Fibroblast of the conjunctiva (primary cell): Measurements from ENCODE around the gene MYCBP2.
"Not testable (repeated sequence)": the region's sequence is repeated elsewhere in the genome, so short reads cannot be mapped to it uniquely, and the experiment has no call there.

Experiments
- DNase-seq: peaks from one replicate; pipeline ENCODE4 v3.0.0-alpha.2; 2010; ENCODE audit warnings: low read depth

The MYCBP2 gene

DNA sequence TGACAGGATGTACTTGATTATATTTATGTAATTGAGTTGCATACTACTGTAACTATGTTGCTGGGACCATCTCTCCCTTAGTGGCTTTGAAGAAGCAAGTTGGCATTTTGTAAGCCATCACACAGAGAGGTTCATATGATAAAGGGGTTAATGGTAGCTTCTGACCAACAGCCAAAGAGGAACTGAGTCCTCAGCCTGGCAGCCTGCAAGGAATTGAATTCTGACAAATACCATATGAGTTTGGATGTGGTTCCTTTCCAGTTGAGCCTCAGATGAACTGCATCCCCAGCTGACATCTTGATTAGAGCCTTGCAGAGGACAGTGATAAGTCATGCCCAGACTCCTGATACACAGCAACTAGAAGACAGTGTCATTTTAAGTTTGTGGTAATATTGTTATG is 8.6 kb upstream of the MYCBP2 start:
- no peak for DNase-seq

DNA sequence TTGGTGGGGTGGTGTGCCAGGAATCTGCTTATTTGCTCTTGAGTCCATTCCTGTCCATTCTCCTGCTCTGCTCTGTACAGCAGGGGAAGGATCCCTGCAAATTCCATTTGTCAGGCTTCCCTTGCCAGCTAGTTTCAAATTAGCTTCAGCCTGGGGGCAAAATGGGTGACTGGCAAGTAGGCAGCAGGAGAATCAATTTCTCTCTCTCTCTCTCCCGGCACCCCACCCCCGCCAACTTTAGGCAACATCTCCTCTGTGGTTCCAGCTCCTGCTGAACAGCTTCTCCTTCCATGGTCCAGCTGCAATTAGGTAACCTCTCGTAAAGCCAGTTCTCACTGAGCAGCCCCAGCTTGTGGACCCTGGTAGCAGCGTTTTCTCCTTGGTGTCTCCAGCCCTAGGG is 6.7 kb upstream of the MYCBP2 start:
- no peak for DNase-seq

DNA sequence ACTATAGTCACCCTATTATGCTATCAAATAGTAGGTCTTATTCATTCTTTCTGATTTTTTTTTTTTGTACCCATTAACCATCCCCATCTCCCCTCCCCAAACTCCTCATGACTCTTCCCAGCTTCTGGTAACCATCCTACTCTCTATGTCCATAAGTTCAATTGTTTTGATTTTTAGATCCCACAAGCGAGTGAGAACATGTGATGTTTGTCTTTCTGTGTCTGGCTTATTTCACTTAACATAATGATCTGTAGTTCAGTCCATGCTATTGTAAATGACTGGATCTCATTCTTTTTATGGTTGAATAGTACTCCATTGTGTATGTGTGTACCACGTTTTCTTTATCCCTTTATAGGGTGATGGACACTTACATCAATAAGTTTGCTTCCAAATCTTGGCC is 4.5 kb upstream of the MYCBP2 start:
- no peak for DNase-seq

DNA sequence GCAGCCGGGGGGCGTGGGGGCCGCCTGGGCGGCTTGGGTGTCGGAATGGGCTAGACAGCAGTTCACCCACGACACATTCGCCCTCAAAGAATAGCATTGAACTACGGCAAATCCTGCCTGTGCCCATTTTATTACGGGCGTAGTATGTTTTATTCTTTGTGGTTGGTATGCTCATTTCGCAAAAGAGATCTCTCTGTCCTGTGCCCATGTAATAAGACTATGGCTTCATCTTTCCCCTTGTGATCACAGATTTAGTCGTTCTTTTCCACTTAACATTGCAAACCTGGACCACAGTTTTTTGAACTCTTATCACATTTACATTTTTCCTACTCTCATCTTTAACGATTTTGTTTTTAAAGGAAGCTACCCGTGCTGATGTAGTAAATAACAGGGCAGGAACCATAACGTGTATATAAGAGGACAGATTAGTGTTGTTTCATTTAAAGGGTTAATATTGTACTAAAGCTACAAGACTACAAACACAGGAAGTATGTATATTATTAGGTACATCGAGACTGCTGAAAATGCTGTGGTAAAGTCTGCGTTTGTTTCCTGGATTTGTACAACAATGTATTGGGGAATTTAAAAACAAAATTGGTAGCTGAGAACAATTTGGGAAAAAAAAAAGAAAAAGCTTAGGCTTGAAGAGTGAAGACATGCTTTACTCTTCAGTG is 3.2 kb upstream of the MYCBP2 start:
- DNase-seq: no peak

DNA sequence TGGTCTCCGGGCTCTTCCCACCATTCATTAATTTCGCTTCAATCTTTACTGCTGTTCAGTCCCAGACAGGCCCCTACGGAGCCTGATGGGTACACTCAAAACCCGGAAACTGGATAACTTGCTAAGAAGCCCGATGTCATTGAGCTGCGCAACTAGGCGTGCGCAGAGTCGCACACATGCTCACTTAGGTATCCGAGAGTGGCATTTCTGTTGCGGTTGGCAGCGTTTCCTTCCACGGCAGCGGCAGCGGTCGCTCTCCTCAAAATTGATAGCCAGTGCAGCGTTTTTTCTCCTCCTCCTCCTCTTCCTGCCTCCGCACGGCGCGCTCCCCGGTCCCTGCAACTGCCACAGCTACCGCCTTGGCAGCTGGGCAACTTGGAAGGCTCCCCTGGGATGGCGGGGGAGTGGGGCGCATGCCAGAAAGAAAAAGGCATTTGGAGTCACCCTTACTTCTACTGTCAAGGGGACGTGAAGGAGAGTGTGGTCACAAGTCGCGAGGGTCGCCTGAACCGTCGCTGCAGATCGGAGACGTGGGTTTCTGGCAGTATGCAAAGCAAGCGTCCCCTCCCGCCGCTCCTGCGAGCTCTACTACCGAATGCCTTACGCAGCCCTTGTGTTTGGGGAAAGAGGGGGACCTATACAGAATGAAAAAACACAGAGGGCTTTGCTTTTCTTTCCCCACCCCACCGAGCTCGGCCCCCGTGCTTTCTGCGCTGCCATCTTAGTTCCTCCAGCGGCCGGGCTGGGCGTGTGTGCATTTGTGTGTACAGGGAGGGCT is 2.4 kb upstream of the MYCBP2 start:
- peak; percentile 92 for DNase-seq

DNA sequence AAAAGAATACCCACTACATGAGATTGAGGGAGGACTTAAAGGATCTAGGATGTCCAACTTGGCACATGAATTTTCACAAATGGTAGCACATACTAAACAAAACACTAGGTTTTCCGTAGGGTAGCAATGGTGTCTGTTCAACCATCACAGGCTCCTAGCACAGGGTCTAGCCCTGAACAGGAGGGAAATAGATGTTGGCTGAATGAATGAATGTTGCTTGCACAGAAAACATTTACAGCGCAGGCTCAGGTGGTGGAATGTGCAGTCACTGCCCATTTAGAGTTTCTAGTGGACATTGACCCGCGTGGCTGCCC is 1.9 kb upstream of the MYCBP2 start:
- no peak for DNase-seq

DNA sequence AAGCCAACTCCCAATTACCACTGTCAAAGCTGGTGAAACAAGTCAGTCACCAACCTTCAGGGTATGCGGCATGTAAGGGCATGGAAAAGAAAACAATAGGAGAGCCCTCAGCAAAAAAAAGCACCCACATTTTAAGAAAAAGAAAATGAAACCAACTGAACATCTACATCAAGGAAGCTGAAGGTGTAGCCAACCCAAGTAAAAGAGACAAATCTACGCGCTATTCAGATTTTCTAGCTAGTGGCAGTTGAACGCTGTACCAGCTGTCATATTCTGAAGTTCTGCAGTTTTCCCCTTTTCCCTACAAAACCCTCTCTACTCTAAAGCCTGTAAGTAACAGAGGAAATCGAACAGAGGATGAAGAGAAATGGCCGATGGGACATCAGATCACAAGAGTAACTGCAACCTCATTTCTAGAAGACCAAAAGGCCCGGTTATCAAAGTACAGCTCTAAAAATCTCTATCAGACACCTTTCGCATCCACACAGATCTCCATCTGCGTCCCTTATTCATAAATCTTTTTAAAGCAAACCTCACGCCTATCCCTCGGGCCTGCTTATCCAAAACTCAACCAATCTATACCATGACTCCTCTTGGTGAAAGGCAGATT is 1.4 kb downstream of the MYCBP2 start:
- DNase-seq: no peak

DNA sequence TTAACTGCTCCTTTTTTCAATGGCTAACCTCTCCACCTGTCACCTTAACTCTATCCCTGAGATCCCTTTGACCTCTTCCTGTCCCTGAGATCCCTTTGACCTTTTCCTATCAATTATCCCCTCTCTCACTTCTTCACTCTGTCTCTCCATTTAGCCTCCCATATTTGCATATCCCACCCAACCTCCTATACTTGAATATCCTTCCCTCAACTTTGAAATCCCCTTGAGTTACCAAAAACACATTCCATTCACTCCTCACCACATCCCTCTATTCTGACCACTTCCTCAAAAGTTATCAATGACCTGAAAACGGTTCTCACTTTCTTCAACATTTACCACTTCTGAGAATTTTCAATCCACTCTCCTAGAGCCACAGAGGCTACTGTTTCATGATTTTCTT is 3.0 kb downstream of the MYCBP2 start:
- no peak for DNase-seq

DNA sequence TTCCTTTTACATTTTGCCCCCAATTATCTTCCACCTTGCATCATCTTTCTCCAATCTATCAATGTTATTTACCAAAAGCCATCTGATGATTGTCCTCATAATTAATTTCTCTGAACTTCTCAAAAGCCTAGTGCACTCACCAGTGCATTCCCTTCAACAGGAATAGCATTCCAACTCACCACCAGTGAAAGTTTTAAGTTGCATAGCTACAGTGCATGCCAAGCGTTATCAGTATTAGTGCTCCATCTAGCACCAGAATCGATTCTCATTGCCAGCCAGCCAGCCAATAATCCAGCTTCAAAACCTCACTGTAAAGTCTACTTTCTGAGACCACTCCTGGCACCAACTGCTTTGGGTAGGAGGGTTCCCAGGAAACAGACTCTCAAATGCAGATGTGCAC is 7.4 kb downstream of the MYCBP2 start:
- DNase-seq: no peak

DNA sequence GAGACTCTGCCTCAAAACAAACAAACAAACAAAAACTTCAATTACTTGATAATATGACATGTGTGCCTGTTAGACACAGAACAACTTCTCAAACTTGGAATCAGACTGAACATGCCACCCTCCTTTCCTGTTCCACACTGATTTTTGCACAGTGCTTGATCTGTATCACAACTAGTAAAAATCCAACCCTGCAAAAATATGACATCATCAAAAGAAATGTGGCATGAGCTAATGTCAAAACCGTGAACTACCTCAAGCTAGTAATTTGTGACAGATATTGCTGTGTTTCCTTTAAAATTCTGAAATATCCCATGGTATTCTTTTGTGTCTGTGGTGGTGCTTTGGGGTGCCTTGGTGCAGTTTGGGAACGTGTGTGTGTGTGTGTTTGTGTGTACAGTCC is 8.2 kb downstream of the MYCBP2 start:
- no peak for DNase-seq

DNA sequence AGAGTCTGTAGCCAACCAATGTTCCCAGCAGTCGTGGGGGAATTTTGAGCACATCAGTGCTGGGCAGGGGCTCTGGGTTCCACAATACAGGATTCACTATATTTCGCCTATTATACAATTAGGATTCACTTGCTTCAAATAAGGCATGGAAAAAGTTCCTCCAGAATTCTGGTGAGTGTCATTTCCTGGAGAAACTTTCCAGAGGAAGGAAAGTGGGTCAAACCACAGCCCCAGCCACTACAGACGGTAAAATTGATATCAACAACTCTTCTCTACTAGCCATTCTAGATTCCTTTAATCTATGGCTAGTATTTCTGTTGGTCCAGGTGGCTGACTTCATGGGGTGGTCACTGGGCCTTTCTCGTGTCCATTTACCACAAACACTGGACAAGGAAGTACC is 10.5 kb downstream of the MYCBP2 start:
- DNase-seq: no peak

DNA sequence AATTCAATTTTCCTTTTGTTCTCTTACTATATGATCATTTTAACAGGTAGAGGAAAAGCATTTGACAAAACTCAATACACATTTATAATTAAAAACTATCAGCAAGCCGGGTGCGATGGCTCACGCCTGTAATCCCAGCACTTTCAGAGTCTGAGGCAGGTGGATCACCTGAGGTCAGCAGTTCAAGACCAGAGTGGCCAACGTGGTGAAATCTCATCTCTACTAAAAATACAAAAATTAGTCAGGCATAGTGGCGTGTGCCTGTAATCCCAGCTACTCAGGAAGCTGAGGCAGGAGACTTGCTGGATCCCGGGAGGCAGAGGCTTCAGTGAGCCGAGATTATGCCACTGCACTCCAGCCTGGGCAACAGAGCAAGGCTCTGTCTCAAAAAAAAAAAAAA is 11.4 kb downstream of the MYCBP2 start:
- not testable (repeated sequence) for DNase-seq

DNA sequence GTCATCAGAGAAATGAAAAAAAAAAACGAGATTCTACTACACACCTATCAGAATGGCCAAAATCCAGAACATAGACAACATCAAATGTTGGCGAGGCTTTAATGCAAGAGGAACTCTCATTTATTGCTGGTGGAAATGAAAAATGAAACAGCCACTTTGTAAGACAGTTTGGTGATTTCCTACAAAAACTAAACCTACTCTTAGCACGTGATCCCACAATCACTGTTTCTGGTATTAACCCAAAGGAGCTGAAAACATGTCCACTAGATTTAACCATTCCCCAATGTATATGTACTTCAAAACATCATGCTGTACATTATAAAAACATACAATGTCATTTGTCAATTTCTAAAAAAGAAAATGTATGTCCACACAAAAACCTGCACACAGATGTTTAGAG is 13.0 kb downstream of the MYCBP2 start:
- DNase-seq: no peak

DNA sequence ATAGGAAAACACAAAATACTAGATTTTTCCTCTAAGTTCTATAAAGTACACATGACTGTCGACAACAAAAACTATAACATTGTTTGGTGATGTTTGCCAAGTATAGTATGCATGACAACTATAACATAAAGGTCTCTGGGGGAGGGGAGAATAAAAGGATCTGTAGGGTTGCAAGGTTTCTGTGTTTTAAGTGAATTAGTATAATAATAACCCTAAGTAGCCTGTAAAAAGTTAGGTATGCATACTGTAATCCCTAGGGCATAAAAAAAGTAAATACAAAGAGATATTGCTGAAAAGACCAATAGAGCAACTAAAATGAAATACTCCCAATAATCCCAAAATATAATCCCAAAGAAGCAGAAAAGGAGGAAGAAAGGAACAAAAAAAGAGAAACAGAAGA is 14.6 kb downstream of the MYCBP2 start:
- no peak for DNase-seq

DNA sequence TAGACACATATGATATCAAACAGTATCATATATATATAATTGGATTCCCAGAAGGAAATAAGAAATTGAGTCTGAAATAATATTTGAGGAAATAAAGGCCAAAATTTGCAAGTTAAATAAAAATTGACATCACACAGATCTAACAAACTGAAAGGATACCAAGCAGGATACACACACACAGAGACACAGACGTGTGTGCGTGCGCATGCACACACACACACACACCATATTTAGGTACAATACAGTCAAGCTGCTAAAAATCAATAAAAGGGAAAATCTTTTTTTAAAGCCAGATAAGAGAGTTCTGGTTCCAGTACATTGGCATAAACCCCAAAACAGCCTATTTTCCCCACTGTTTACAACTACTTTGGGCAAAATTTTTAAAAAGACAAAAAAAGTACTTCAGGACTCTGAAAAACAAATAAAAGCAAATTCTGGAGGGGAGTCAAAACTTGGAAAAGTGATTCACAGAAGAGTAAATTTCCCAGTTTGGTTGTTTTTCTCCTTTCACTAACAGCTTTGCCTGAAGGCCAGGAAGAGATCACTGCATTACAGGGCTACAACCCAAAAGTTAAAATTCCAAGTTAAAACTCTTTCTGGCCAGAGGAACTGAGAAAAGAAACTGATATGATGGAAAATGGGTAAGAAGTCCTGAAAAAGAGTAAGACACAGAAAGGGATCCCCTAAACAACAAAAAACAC is 16.2 kb downstream of the MYCBP2 start:
- DNase-seq: no peak

DNA sequence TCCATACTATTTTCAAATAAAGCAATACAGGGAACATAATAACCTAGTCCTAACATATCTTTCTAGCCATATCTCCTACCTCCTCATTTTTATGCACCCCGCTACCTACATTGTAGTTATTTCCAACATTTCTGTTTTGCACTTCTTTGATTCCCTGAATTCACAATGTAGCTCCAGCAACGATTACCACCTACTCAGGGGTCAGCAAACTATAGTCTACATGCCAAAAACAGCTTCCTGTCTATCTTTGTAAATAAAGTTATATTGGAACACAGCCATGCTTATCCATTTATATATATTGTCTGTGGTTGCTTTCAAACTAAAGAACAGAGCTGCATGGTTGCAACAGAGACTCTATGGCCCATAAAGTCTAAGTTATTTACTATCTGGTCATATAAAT is 16.7 kb downstream of the MYCBP2 start:
- no peak for DNase-seq

DNA sequence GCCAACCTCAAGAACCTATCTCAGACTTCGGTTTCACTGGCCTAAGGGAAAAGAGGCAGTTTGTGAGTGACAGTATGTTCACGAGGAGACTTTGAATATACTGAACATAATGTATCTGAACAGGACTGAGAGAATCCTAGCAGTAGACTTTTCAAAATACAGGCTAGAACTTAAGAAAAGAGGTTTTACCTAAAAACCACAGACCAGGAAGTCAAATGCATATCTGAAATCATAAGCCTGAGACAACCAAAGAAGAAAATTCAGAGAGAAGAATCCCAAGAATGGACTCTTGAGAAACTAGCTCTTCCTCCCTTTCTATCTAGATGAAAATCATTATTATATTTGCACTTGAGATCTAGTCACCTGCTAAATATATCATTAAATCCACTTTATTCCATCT is 17.6 kb downstream of the MYCBP2 start:
- DNase-seq: no peak

DNA sequence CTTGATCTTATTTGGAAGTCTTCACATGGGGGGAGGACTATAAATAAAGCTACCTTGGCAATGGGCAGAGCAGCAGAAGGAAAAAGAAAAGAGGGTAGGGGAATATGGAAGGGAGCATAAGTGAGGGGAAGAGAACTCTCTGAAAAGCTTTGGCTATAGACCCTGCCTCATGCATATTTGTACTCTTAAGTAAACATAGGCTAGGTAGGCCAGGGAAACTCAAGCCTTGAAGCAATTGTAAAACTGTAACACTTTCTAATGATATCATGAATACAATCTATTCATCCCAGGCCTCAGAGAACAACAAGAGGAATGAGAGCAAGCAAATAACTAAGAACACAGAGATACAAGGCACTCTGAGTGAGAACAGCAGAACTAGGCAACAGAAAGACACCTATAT is 20.4 kb downstream of the MYCBP2 start:
- no peak for DNase-seq

DNA sequence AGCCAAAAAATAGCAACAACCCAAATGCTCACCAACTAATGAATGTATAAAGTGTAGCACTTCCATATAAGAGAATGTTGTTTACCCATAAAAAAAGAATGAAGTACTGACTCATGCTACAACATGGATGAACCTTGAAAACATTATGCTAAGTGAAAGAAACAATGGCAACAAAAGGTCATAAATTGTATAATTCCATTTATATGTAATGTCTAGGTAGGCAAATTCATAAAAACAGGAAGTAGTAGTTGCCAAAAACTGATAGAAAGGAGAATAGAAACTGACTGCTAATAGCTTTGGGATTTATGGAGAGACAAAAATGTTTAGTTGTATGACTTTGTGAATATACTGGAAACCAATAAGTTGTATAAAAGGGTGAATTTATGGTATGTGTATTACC is 21.6 kb downstream of the MYCBP2 start:
- DNase-seq: no peak

DNA sequence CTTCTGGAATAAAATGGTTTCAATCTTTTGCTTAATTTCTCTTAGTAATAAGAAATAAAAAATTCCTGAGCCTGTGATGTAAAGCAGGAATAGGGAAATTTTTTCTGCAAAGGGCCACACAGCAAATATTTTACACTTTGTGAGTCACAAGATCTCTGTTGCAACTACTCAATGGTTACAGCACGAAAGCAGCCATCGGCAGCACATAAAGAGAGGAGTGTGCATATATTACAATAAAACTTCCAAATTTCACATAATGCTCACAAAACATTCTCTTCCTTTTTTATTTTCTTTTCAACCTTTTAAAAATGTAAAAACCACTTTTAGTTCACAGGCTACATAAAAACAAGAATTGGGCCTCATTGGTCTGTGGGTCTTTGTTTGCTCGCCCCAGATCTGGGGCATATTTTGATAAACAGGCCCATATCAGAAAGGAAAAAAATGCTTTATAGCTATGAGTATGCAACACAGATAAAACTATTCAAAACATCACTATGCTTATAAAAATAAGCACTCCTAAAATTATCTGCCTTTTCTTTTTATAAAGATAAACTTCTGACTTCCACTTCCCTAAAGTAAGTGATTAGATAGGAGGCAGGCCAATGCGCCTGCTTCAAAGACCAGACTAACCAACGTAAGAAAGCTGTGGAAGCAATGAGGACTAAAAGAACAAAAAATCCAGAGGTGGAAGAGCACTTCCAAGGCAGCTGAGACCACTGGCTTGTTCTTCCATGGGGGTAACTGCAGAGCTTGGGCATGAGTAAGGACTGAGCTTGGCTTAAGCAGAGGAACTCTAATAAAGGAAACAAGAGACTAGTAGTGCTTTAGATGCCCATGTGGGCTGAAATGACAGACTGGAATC is 26.5 kb downstream of the MYCBP2 start:
- peak; percentile 17 for DNase-seq

DNA sequence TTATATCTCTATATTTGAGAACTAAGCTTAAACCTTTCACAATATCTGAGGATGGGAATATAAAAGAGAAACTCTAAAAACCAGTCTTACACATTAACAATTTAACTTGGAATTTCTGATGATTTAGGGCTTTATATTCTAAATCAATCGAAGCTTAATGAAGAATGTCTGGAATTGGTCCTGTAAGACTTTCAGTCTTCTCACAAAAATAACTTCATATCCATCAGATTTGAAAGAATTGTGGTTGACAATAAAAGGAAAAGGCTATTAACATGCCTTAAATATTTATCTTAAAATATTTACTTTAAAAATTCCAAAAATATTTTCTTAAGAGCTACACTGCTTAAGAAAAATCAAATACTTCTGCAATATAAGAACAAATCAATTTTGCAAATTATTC is 27.3 kb downstream of the MYCBP2 start:
- no peak for DNase-seq

DNA sequence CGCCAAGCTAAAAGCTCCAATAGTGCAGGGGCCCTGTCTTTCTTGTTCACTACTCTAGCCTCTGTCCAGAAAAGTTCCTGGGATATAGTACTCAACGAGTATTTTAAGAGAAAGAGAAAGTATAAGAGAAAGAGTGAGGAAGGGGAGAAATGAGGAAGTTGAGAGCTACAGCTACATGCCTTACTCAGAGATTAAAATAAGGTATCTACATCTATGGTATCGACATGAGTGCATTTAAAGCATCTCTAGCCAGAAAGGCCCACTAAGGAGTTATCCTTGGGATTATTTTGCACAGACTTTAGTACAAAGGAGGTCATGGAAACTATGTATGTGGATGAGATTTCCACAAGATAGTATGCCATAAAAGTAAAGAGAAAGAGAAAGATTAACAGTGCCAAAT is 28.5 kb downstream of the MYCBP2 start:
- DNase-seq: no peak
